ENCODE results near the gene LRP8. TPM values are rescaled to one million over a fixed set of nuclear protein-coding genes. Genes with fewer than 3 reads are reported as not detected.

The LRP8 gene
- total RNA-seq, 4 donors from 2014 or later: 0.36 to 4.2 (median 1.4) TPM

DNA sequence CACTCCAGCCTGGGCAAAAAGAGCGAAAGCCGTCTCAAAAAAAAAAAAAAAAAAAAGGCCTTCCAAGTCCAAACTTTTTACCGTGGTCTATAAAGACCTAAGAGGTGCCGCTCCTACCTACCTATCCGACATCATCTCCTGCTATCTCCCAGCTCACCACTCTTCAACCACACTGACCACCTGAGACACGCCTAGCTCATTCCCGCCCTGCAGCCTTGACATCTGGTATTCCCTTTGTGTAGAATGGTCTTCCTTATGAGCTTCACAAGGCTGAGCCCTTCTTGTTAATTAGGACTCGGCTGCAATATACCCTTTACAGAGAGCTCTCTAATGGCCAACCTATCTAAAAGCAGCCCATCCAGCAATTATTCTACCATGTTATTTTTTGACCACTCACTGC is 90.2 kb downstream of the LRP8 start:
- intact Hi-C loops (cut with DNase I; ENCODE audit: low total_unique reads) (loop anchor here (1.0 to 2.0 kb wide), 2 partner anchors 17 to 41 kb away; partner anchors contain the start of genes CPT2 and CZIB), in situ Hi-C loops (cut with MboI; ENCODE audit: low sequenced_read_pairs in 4 of 4) (no loop called here)
- ATAC-seq (no peak), DNase-seq (no peak)
- Histone ChIP-seq H3K4me1 (peaks cover 19 to 21% of the 10 kb centered on the region in 2 donors), H3K27me3 (no peaks in the 10 kb centered on the region), H3K36me3 (peaks cover 0 to 31% of the 10 kb centered on the region in 2 donors), H3K4me3 (peak overlapping the region; percentile 66 to 98 (median 84)), H3K9me3 (no peaks in the 10 kb centered on the region), H3K27ac (peak overlapping the region in 3 of 4 donors; percentile 77 to 81 (median 81))
- TF ChIP-seq POLR2A (IDR thresholded peaks at IDR 0.05): no peak
- TF ChIP-seq CTCF (IDR thresholded peaks at IDR 0.05 in 4 of 5, conservative IDR thresholded peaks at IDR 0.05 in 1 of 5): no peak

DNA sequence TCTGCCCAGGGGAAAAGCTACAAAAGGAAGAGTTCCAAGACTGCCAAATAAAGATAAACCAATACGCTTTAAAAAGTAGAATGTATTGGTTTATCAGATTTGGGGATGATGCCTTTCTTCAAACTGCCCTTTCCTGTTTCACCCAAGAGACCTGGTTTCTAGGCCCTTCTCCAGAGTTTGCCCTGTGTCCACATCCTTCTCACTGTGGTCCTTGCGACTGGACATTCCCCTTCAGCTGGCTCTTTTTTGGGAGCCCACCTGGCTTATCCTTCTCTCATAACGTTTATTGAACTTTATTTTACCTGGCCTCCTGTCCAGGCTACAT is 106.9 kb downstream of the LRP8 start:
- H3K36me3 ChIP-seq: peaks cover 0 to 23% of the 10 kb centered on the region in 2 donors
- peaks cover 13 to 15% of the 10 kb centered on the region in 2 donors for H3K4me1 ChIP-seq
- intact Hi-C loops (cut with DNase I; ENCODE audit: low total_unique reads): loop anchor here (1.0 kb wide), 2 partner anchors 17 to 25 kb away; partner anchors contain the start of genes CPT2 and MAGOH

DNA sequence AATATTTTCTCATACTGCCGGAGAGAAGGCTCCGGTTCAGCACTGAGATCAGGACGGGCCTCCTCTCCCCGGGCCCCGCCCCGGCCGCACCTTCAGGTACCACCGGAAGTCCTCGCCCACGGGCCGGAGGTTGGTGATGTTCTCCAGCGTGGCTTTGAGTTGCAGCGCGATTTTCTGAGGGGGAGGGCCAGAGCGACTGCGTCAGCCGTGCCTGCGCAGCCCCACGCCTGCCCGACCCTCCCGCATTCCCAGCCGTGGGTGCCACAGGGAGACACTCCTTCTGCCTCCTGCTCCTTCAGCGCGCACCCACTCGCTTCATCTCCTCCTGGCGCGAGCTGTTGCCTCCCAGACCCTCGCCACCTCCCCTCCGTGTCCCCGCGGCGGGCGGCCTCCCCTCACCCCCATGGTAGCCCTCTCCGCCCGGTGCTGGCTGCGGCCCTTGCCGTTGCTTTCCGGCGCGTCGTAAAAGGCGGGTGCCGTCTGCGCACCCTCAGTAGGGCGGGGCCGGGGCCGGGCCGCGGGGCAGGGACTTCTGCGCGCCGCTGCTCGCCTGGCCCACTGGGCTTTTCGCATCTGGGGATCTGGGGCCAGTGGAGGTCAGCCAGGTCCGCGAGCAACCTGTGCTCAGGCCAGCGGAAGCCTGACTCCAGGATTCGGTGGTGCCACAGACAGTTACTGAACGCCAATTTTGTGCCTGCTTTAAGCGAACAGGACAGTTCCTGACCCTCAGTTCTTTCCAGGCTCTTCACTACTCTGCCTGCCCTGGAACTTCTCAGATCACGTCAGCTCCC is 107.5 kb downstream of the LRP8 start, which contains the start of gene CZIB:
Gene CZIB, minus strand, starts transcription at position 464 of the 791 bp plus-strand sequence. Its CDS starts 59 bp downstream, at position 405.
- Histone ChIP-seq H3K4me3 (peak within 1 kb of the TSS; percentile 80 to 89 (median 86)), H3K4me1 (peaks cover 13 to 15% of the 10 kb centered on the region in 2 donors), H3K27me3 (no peaks in the 10 kb centered on the region), H3K27ac (peak within 1 kb of the TSS; percentile 94 to 98 (median 96)), H3K9me3 (no peaks in the 10 kb centered on the region), H3K36me3 (peaks cover 0 to 28% of the 10 kb centered on the region in 2 donors)
- TF ChIP-seq CTCF (IDR thresholded peaks at IDR 0.05 in 4 of 5, conservative IDR thresholded peaks at IDR 0.05 in 1 of 5): no peak
- TF ChIP-seq POLR2A (IDR thresholded peaks at IDR 0.05): peak; percentile 80 to 85
- ATAC-seq (peak; percentile 97 to 98), DNase-seq (peak; percentile 83 to 91)
- in situ Hi-C loops (cut with MboI; ENCODE audit: low sequenced_read_pairs in 4 of 4): no loop called here
- intact Hi-C loops (cut with DNase I; ENCODE audit: low total_unique reads): loop anchor here (1.0 kb wide), 2 partner anchors 18 to 24 kb away; partner anchors contain the start of genes CPT2 and MAGOH

More for the DNA sequence above, 106.9 kb downstream of the LRP8 start:
- DNase-seq (no peak), ATAC-seq (no peak)
- H3K4me3 ChIP-seq: peak overlapping the region; percentile 80 to 89 (median 86)
- no peak for TF ChIP-seq CTCF (IDR thresholded peaks at IDR 0.05 in 4 of 5, conservative IDR thresholded peaks at IDR 0.05 in 1 of 5)
- TF ChIP-seq POLR2A (IDR thresholded peaks at IDR 0.05): no peak
- peak overlapping the region; percentile 94 to 98 (median 96) for H3K27ac ChIP-seq
- H3K9me3 ChIP-seq: no peaks in the 10 kb centered on the region
- in situ Hi-C loops (cut with MboI; ENCODE audit: low sequenced_read_pairs in 4 of 4): no loop called here
- H3K27me3 ChIP-seq: no peaks in the 10 kb centered on the region

DNA sequence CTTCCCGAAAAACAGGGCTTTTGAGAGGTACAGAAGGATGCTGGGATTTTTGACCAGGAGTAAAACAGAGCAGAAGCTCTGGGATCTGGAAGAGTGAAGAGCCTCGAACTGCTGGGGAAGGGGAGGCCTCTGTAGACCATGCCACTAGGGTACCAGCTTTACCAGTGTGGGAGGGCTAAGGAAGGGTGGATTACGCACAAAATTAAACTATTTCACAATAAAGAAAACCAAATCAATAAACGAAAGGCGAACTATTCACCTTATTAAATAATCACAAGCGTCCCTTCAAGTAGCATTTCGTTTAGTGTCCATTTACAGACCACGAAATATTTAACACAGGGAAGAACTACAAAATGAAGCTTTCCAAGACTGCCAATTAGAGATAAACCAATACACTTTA is 108.2 kb downstream of the LRP8 start:
- peaks cover 0 to 35% of the 10 kb centered on the region in 2 donors for H3K36me3 ChIP-seq
- DNase-seq (no peak), ATAC-seq (no peak)
- intact Hi-C loops (cut with DNase I; ENCODE audit: low total_unique reads): loop anchor here (1.0 kb wide), 2 partner anchors 19 to 23 kb away; partner anchors contain the start of genes CPT2 and MAGOH
- no peaks in the 10 kb centered on the region for H3K9me3 ChIP-seq
- no peaks in the 10 kb centered on the region for H3K27me3 ChIP-seq
- in situ Hi-C loops (cut with MboI; ENCODE audit: low sequenced_read_pairs in 4 of 4): no loop called here
- peak overlapping the region; percentile 80 to 89 (median 86) for H3K4me3 ChIP-seq
- no peak for TF ChIP-seq CTCF (IDR thresholded peaks at IDR 0.05 in 4 of 5, conservative IDR thresholded peaks at IDR 0.05 in 1 of 5)
- H3K27ac ChIP-seq: peak overlapping the region; percentile 94 to 98 (median 96)
- H3K4me1 ChIP-seq: peaks cover 13 to 15% of the 10 kb centered on the region in 2 donors
